ENCODE results near the gene RPS15.
"Not testable (repeated sequence)": the region's sequence is repeated elsewhere in the genome, so short reads cannot be mapped to it uniquely, and the experiment has no call there.

Gene RPS15

DNA sequence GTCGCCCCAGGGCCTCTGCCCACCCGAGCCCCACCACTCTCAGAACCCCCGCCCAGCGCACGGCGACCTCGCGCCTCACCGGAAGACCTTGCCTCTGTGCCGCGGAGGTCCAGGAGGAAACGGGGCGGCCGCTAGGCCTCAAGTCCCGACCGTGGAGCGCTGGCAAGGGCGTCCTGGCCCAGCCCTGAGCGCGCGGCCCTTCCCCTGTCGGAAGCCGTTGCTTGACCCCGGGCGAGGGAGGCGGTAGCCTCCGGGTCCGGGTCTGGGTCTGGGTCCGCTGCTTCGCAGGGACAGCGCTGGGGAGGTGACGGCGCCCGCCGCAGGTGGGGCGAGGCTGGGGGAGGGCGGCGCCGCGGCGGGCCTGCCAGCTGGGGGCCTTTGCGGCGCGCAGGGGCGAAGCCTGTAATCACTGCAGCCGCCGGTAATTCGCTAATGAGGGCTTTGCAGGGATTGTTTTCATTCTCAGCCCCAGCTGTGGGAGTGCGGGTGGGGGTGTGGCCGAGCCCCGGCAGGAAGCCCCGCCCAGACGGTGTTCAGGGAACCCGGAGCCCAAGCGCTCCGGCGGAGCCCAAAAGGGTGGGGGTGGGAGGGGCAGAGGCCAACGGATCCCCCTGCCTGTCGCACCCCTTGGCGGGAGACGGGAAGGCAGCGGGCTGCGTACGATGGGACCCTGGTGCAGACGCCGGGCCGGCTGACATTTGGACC is 32.3 kb downstream of the RPS15 start:
- DNase-seq (ENCODE audit: low spot score), result no peak

DNA sequence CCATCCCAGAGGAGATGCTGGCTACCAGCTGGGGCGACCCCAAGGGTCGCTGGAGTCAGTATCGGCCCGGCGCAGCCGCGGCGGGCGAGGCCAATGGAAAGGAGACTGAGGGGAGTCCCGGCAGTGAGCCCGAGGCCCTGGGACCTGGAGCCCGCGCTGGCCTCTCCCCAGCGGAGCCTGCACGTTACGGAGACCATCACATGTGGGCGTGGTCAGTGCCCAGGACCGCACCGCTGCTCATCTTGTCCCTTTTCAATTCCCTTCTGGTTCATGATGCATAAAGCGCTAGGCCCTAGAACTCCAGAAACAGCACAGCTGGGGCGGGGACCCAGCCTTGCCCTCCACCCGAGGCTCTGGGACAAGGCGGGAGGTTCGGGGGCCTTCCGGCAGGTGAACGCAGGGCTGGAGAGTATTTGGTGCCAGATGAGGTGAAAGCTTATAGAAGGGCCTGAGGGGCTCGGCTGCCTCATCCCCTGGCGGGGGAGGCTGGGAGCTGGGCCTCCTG is 32.9 kb downstream of the RPS15 start:
- DNase-seq (ENCODE audit: low spot score), result no peak

DNA sequence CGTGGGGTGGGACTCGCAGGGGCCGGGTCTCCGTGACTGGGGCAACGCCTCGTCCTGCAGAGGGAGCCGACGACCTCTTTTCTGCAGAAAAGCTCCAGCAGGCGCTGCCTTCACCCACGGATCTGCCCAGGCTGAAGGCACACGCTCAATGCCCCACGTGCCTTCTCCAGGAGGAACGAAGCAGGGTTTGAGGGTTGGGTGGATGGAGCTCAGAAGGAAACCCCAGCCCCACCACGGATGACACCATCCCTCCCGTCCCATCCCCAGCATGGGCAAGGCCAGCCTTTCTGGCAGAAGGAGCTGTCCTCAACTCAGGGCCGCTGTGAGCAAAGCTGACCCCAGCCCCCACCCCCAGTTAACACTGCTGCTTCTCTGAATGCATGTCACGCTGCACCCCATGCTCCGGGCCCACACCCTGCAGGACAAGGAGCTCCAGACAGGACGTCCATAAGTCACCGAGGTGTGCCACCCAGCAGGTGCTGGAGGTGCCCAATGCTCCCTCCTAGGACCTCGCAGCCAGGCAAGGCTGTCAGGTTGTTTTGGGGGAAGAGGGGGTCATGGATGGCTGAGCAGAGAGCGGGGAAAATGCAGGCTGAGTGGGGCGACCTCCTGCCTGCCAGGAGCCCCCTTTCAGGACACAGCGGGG is 33.4 kb downstream of the RPS15 start:
- peak; percentile 57 for DNase-seq (ENCODE audit: low spot score)

DNA sequence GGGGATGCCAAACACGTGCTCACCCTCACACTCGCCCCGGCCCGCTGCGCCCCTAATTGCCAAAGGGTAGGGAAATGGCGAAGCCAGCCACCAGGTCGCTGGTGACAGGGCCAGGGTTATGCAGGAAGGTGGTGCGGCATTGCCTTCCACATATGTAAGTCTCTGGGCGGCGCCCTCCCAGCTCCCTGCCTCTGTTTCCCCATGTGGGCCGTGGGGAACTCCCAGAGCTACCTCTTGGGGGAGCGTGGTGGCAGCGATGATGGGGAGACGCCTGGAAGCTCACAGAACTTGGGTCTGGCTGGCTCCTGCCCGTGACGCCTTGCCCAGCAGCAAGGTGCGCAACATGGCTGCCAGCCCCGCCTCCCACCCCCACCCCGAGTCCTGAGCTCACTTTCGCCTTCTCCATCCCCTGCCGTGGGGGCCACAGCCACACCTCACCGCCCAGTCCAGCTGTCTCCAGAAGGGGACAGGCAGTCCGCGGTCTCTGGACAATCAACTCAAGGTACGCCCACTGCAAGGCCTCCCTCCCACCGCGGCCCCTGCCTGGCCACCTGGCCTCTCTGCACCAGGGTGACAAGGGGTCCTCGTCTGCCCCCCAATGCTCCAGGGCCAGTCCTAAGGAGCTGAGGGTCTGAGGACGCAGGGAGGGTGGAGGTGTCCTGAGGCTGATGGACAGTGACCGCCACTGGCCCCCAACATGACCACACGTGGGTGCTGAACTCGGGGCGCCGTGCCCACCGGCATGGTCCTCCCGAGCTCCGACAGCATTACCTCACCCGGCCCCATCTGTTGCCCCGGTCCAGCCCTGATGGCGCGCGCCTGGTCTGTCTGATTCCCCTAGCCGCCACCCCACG is 34.3 kb downstream of the RPS15 start:
- DNase-seq (ENCODE audit: low spot score), result no peak

DNA sequence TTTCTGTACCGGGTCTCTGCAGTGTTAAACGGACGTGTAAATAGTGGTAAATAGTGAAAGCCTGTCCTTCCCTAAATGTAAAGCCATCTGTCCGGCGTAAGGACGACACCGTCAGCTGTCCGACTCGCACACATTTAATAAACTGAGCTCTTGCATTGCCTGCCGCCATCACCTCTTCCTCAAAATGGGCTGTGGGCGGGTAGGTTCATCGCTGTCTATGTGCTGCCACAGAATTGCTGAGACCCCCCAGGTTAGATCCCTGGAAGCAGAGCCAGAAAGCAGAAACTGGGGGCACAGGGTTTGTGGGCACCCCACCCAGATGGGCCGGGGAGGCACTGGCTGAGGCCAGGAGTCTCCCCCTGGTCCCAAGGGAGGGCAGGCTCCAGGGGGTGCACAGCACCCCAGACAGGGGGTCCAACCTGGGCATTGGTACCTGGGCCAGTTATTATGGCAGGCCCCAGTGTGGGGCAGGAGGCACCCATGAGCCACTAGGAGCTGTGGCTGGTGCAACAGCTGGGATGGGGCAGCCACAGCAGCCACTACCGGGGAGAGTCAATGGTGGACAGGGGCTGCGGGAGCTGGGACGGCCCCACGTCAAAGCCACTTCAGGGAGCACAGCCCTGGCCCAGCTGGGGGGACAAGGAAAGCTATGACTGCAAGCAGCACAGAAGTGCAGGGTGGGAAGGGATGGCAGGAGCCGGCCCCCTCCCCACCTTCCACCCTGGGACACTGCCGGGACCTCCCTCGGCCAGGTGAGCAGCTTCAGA is 35.1 kb downstream of the RPS15 start:
- no peak for DNase-seq (ENCODE audit: low spot score)

DNA sequence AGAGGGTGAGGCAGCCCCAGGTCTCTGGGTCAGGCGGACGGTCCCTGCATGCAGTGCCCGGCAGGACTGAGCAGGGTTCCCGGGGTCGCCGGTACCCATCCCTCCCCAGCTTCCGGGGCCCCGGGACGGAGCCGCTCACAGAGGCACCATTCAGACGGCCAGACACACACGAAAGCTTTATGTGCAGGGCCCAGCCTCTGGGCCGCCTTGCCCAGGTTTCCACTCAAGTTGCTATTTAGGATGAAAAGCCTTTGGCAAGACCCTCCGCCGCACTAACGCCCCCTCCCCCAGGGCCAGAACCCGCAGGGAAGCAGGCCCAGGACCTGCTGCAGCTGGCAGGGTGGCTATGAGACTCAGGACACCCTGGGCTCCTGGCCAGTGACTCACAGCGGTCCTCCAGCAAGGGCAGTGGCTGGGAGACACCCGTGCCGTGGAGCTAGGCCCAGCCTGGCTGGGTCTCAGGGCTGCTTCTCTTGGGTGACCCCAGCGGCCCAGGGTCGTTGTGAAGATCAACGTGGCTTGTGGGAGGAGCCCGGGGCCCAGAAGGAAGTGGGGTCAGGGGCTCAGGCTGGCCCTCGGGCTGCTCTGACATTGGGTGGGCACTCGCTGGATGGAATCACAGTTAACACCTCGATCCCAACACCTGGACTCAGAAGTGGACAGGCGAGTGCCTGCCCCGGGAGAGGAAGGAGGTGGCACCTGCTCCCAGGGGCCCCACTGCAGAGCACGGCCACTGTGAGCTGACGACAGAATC is 36.0 kb downstream of the RPS15 start:
- DNase-seq (ENCODE audit: low spot score), result peak; percentile 77

DNA sequence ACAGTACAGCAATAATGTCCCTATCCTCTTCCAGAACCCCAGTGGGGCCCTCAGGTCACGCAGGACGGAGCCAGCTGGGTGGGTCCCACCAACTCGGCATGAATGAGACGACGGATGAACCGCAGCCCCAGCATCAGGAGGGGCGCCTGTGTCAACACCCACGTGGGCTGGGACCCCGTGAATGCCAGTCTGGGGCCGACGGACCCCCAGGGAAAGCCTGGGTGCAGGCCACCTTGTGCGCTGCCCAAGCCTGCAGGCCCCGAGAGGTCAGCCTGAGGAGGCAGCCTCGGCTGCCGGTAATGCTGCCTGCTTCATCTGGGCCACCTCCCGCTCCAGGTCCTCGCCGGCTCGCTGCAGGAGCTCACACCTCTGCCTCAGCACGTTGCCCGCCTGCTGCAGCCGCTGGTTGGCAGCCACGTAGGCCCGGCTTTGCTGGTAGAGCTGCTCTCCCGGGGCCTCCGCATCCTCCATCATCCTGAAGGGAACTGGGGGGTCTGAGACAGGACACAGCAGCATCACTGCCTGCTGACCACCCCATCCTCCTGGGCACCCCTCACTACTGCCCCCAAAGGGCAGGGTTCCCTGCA is 36.7 kb downstream of the RPS15 start:
- no peak for DNase-seq (ENCODE audit: low spot score)

DNA sequence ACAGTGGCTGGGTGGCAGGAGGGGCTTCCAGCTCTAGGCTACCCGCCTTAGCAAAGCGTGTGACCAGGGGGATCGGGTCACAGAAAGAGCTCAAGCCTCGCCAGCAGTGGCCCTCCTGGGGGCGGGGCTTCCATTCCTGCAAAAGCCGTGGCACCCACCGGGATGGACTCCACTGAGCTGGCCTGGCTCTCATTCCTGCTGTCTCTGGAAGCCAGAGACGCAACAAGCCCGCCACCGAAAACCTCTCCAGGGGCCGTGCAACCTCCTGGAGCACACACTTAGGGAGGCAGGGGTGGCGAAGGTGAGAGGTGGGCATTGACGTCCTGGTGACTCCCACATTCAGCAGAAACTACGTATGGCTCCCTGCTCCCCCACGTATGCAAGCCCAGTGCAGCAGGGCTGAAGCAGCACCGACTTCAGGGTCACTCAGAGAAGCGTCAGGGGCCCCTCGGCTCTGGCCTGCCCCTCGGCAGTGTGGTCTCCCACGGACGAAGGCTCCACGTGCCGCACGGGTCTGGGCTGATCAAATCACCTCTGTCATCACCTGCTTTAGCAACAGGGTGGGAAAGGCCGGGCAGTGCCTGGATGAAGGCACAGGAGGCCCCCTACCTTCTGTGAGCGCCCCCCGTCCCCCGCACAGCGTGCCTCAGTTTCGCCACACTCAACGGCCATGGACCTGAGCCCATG is 37.7 kb downstream of the RPS15 start:
- DNase-seq (ENCODE audit: low spot score), result no peak

DNA sequence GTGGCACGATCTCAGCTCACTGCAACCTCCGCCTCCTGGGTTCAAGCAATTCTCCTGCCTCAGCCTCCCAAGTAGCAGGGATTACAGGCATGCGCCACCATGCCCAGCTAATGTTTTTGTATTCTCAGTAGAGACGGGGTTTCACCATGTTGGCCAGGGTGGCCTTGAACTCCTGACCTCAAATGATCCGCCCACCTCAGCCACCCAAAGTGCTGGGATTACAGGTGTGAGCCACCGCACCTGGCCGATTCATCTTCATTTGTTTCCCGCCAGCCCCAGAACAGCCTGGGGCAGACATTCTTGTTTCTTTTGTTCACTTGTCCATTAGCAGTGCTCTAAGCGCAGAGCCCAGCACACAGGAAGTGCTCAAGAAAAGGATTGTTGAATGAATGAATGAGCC is 38.9 kb downstream of the RPS15 start:
- not testable (repeated sequence) for DNase-seq (ENCODE audit: low spot score)

DNA sequence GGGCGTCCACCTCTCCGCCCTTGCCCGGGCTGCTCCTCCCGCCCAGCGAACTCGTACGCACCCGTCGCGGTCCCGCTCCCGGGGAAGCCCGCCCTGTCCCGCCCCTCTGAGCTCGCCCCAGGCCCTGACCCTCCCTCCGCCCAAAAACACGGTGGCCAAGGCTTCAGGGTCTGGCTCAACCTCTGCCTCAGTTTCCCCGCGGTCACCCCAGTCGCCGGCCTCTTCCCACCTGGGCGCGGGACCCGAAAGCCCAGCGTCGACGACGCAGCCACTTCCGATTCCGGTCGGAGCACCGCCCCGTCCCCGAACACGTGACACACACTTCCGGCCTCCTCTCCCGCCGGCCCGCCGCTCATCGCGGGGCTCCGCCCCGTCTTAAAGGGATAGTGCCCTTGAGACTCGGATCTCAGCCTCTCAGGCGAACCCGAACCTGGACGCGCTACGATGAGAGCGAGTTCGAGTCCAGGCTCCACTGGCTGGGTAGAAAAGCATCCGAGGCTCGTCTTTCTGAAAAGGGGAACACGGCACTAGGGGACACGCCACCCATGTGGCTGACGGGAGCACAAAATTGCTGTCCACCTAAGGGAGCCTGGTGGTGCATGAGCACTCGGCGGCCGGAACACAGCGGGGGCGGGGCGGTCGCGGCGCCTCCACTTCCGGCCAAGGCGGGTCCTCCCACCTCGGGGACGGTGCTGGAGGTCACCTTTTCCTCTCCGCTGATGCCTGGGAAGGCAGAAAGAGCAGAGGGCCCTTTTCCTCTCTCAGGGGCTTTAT is 40.9 kb downstream of the RPS15 start, which contains the start of gene C19orf25:
Gene C19orf25, minus strand, starts transcription at position 282 of the 774 bp plus-strand sequence. CDS start 312 bp downstream, outside the sequence.
- peak; percentile 96 for DNase-seq (ENCODE audit: low spot score)

DNA sequence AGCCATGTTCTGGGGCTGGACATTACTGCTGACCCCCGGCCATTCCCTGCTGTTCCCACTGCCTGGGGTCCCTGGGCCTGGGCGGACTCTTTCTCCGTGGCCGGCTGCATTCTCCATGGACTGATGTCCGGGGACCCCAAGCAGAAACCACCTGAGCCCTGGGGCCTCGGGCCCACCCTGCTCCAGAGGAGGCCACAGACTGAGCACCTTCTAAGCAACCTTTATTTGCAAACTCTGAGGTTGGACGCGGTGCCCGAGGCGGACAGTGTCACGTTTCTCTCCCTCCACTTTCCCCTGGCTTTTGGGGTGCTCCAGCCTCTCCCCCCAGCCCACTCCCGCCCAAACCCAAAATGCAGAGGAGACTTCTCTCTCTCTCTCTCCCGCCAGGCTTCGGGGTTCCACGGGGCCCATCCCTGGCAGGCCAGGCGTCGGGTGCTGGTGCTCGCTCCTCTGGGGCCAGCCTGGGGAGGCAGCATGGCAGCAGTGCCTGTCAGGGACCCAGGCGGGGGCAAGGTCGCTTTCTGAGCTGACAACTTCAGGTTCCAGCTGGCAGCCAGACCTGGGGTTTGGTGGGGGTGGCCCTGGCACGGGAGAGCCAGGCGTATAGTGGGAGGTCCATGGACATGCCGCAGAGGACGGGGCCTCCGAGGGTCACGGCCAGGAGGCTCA is 43.2 kb downstream of the RPS15 start:
- DNase-seq (ENCODE audit: low spot score), result no peak

DNA sequence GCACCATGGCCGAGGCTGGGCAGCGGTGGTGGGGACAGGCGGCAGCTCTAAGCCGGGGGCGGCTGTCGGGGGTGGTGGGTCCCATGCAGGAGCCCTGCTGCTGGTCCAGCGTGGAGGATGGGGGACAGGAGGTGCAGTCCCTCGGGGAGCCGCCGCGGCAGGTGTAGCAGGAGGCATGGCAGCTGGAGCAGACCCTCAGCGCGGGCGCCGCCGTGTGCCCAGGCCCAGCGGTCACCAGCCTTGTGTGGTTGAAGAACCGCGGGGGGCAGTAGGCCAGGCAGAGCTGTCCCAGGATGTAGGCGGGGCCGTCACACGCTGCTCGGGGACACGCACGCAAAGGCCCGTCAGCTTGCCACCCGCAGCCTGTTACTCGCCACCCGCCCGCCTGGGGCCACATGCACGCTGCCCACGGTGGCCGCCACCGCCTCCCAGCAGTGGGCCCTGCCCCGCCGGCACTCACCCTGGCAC is 43.7 kb downstream of the RPS15 start:
- DNase-seq (ENCODE audit: low spot score), result no peak

DNA sequence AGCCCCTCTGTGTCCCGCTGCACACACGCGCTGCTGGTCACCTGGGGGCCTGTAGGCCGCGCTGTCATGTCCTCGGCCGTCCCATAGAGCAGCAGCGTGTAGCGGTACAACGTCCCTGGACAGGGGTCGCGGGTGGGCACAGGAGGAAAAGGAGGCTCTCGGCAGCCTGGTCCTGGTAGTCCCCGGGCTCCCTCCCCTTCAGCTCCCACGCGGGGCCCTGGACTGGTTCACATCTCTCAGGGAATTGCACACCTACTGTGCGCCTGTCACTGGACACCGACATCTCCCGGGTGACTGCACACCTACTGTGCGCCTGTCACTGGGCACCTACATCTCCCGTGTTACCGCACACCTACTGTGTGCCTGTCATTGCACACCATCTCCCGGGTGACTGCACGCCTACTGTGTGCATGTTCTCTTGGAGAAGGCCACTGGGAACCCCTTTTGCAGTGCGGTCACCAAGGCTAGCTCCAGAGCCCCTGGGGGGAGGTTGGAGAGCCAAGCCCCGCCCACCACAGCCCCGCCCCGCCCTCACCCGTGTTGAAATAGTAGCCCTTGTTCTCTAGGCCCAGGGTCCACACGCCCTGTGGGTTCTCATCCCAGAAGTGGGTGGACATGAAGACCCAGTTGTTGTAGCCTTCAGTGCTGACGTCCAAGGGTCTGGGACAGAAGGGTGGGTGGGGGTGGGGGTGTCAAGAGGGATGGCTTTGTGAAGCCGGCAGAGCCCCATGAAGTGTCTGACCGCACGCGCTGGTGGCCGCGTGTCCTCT is 44.4 kb downstream of the RPS15 start:
- no peak for DNase-seq (ENCODE audit: low spot score)

DNA sequence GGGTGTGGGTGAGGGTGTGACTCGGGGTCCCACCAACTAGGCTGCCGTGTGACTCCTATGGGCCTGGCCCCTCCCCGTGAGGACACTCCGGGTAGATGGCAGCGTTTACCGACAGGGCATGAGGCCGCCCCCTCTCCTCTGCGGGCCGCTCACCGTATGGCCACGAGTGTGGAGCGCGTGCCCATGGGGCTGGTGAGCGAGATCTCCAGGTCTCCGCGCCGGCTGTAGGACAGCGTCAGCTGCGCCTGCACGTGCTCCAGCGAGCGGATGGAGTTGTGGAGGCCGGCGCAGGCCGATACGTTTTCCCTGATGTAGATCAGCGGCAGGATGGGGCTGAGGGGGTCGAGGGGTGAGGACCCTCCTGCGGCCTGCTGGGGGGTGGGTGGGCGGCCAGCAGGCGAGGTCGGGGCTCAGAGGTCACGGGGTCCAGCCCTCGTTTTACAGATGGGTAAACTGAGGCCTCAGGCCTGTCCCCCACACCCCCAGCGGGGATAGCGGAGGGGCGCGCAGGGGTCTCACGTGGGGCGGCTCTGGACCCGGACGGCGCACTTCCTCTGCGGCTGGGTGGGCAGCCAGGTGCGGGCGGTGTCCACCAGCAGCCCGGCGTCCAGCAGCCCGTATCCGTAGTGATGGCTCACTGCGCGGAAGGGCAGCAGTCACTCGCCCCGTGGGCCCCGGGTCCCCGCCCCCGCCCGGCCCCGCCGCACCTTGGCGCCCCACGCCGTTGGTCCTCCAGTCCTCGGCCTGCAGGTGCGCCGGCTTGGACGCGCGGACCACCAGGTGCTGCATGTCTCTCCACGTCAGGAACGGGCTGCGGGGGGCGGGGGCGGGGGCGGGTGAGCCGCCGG is 45.2 kb downstream of the RPS15 start:
- DNase-seq (ENCODE audit: low spot score), result no peak

DNA sequence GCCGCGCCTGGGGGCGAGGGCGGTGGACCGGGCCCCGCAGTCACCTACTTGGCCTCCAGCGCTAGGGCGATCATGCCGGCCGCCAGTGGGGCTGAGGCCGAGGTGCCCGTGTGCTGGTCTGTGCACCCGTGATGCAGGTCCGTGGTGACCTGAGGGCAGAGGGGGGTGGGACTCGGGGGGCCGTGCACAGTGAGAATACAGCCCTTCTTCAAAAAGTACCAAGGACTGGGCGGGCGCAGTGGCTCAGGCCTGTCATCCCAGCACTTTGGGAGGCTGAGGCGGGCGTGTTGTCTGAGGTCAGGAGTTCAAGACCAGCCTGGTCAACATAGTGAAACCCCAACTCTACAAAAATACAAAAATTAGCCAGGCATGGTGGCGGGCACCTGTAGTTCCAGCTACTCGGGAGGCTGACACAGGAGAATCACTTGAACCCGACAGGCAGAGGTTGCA is 45.8 kb downstream of the RPS15 start:
- DNase-seq (ENCODE audit: low spot score), result no peak

DNA sequence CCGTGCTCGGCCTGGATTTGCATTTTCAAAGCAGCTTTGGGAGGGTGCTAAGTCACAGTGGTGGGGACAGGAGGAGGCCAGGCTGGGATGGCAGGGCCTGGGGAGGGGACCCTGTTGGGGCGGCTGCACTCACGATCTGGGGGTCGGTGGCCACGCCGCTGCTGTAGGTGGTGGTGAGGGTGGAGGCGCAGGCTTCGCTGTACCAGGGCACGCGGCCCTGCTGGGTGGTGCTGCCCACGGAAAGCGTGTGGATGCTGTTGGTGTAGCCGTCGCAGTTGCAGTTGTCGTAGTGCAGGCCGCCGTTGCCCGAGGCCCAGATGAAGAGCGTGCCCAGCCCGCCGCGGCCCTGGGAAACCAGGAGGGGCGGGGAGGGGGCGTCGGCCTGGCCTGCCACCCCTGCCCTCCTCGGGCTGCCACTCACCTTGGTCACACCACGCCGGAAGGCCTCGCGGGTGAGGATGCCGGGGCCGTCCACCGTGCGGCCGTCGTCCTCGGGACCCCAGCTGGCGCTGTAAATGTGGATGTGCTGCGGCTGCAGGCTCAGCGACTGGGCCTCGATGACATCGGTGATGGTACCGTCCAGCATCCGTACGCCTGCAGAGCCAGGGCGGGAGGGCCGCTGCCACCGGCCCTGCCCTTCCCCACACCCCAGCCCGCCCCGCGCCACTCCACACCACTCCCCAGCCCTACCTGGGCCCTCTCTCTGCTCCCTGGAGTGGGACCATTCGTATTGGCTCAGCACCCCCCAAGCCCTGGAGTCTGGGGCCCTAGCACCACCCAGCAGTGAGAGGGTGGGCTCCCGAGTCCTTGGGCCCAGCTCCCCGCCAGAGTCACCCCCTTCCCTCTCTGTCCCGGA is 48.8 kb downstream of the RPS15 start:
- no peak for DNase-seq (ENCODE audit: low spot score)

All from Ammon's horn (tissue), 1 donor.